K562 (cell line): ENCODE measurements around the gene FANCD2. TPM values are rescaled to one million over a fixed set of nuclear protein-coding genes. Genes with fewer than 3 reads are reported as not detected.
A peak's percentile ranks its signal among the peaks of the same experiment; 100 is the strongest.

Experiments used
- KLF1 ChIP-seq: fragments of 450-650 bp; IDR thresholded peaks from 2 replicates; pipeline ENCODE4 v1.6.1; 2016; ENCODE audit warnings: missing genetic modification characterization, missing compliant biosample characterization
- POLR2AphosphoS2 ChIP-seq: IDR thresholded peaks from 2 replicates; pipeline ENCODE4 v1.6.1; 2012; ENCODE audit warnings: low read length, improper control_type of control experiment
- TGIF2 ChIP-seq: sonication (generic); formaldehyde crosslinking; IDR thresholded peaks from 2 replicates; pipeline ENCODE4 v1.8.1; 2022; ENCODE audit warnings: mild to moderate bottlenecking, missing genetic modification reagents, moderate library complexity
- YBX1 ChIP-seq: fragments of 450-650 bp; IDR thresholded peaks from 2 replicates; pipeline ENCODE4 v1.7.1; 2016; ENCODE audit warnings: mild to moderate bottlenecking
- ZNF41 ChIP-seq: fragments of 250-450 bp; sonication (Bioruptor Pico); conservative IDR thresholded peaks from 2 replicates; pipeline ENCODE4 v1.4.0; 2020; ENCODE audit warnings: mild to moderate bottlenecking
- polyA plus RNA-seq, 8 experiments: library from polyadenylated mRNA; depleted of rRNA in 4 of 8; stranded (reverse) in 5 of 8; unstranded in 3 of 8; fragments of >200 nt; fragmentation: Nextera tagmentation in 2 of 8; fragmentation: Illumina TruSeq in 1 of 8; extraction: Ambion mirVana in 2 of 8; extraction: Trizol in 1 of 8; gene quantifications; 2 replicates each; pipeline versions ENCODE4 v1.2.1 to v1.2.3, GENCODE V29; 2011 to 2014; ENCODE audit warnings: inconsistent platforms in 1 of 8, missing spikeins in 1 of 8
- total RNA-seq, 7 experiments: library from RNA; depleted of rRNA in 6 of 7; stranded (reverse); fragments of >200 nt in 6 of 7; fragmentation: Illumina TruSeq in 2 of 7; extraction: Trizol in 2 of 7; gene quantifications; 2 replicates each; pipeline versions ENCODE4 v1.2.1 to v1.2.3, GENCODE V29; 2011 to 2021; ENCODE audit warnings: low replicate concordance in 1 of 7
- TF ChIP-seq, protein P1 (sequence below): IDR thresholded peaks from 2 replicates; pipeline ENCODE4 v1.6.1; 2016; ENCODE audit warnings: missing genetic modification characterization, missing compliant biosample characterization
- TF ChIP-seq, protein P2 (sequence below), 2 experiments: fragments of 250-450 bp in 1 of 2; fragments of 450-650 bp in 1 of 2; sonication (Bioruptor Pico) in 1 of 2; IDR thresholded peaks; 2 replicates each; pipeline versions ENCODE4 v1.6.1 to v1.8.0; 2016 to 2021; ENCODE audit warnings: mild to moderate bottlenecking in 2 of 2, moderate library complexity in 2 of 2, missing compliant biosample characterization in 1 of 2, missing genetic modification characterization in 1 of 2
- TF ChIP-seq, protein P3 (sequence below), 2 experiments: fragments of 450-650 bp in 1 of 2; sonication (generic) in 1 of 2; formaldehyde crosslinking in 1 of 2; IDR thresholded peaks; 2 replicates each; pipeline versions ENCODE4 v1.7.1 to v1.9.0; 2016 to 2022; ENCODE audit warnings: inconsistent platforms in 1 of 2, mild to moderate bottlenecking in 1 of 2, missing genetic modification reagents in 1 of 2
- TF ChIP-seq, protein P4 (sequence below): fragments of 450-650 bp; IDR thresholded peaks from 2 replicates; pipeline ENCODE4 v1.6.1; 2016; ENCODE audit warnings: missing biosample characterization, missing genetic modification characterization
- TF ChIP-seq, protein P5 (sequence below): sonication (generic); formaldehyde crosslinking; IDR thresholded peaks from 2 replicates; pipeline ENCODE4 v1.8.0; 2023; ENCODE audit warnings: mild to moderate bottlenecking, missing genetic modification reagents

FANCD2 gene
- total and polyA plus RNA-seq, 9 of the 15 experiments (the other 6 are each of a cell fraction or from before 2014, with no cell fraction given): 59.4 to 137 (median 96.1) TPM

DNA sequence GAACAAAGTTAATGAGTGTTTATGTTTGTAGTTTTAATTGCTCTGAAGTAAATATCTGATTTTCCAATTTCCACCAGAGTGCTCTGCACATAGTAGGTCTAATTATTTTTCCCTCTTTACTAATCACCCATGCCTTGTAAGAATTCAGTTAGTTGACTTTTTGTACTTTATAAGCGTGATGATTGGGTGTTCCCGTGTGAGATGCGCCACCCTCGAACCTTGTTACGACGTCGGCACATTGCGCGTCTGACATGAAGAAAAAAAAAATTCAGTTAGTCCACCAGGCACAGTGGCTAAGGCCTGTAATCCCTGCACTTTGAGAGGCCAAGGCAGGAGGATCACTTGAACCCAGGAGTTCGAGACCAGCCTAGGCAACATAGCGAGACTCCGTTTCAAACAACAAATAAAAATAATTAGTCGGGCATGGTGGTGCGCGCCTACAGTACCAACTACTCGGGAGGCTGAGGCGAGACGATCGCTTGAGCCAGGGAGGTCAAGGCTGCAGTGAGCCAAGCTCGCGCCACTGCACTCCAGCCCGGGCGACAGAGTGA lies 114.8 kb downstream of the FANCD2 start (continued):
- TF ChIP-seq, protein P1, sequence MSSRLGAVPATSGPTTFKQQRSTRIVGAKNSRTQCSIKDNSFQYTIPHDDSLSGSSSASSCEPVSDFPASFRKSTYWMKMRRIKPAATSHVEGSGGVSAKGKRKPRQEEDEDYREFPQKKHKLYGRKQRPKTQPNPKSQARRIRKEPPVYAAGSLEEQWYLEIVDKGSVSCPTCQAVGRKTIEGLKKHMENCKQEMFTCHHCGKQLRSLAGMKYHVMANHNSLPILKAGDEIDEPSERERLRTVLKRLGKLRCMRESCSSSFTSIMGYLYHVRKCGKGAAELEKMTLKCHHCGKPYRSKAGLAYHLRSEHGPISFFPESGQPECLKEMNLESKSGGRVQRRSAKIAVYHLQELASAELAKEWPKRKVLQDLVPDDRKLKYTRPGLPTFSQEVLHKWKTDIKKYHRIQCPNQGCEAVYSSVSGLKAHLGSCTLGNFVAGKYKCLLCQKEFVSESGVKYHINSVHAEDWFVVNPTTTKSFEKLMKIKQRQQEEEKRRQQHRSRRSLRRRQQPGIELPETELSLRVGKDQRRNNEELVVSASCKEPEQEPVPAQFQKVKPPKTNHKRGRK (tag): no peak
- TF ChIP-seq, protein P2, sequence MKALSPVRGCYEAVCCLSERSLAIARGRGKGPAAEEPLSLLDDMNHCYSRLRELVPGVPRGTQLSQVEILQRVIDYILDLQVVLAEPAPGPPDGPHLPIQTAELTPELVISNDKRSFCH (CRISPR knock-in tag; IDR thresholded peaks at IDR 0.05): peak; percentile 61; the same call in 1 of the 2 replicates
- TF ChIP-seq, protein P2 (tag; IDR thresholded peaks at IDR 0.05): no peak
- TF ChIP-seq KLF1 (tag): no peak
- no peak for TF ChIP-seq POLR2AphosphoS2
- TF ChIP-seq, protein P3, sequence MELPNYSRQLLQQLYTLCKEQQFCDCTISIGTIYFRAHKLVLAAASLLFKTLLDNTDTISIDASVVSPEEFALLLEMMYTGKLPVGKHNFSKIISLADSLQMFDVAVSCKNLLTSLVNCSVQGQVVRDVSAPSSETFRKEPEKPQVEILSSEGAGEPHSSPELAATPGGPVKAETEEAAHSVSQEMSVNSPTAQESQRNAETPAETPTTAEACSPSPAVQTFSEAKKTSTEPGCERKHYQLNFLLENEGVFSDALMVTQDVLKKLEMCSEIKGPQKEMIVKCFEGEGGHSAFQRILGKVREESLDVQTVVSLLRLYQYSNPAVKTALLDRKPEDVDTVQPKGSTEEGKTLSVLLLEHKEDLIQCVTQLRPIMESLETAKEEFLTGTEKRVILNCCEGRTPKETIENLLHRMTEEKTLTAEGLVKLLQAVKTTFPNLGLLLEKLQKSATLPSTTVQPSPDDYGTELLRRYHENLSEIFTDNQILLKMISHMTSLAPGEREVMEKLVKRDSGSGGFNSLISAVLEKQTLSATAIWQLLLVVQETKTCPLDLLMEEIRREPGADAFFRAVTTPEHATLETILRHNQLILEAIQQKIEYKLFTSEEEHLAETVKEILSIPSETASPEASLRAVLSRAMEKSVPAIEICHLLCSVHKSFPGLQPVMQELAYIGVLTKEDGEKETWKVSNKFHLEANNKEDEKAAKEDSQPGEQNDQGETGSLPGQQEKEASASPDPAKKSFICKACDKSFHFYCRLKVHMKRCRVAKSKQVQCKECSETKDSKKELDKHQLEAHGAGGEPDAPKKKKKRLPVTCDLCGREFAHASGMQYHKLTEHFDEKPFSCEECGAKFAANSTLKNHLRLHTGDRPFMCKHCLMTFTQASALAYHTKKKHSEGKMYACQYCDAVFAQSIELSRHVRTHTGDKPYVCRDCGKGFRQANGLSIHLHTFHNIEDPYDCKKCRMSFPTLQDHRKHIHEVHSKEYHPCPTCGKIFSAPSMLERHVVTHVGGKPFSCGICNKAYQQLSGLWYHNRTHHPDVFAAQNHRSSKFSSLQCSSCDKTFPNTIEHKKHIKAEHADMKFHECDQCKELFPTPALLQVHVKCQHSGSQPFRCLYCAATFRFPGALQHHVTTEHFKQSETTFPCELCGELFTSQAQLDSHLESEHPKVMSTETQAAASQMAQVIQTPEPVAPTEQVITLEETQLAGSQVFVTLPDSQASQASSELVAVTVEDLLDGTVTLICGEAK (IDR thresholded peaks at IDR 0.05): no peak; the same call in 1 of the 2 replicates
- TF ChIP-seq, protein P3 (CRISPR knock-in tag; IDR thresholded peaks at IDR 0.05): no peak
- no peak for TF ChIP-seq YBX1
- 0 out of 2 replicates have a peak, but pooled peaks have one; percentile 11 for TF ChIP-seq ZNF41
- TF ChIP-seq, protein P4, sequence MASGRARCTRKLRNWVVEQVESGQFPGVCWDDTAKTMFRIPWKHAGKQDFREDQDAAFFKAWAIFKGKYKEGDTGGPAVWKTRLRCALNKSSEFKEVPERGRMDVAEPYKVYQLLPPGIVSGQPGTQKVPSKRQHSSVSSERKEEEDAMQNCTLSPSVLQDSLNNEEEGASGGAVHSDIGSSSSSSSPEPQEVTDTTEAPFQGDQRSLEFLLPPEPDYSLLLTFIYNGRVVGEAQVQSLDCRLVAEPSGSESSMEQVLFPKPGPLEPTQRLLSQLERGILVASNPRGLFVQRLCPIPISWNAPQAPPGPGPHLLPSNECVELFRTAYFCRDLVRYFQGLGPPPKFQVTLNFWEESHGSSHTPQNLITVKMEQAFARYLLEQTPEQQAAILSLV: peak; percentile 35; the same call in 1 of the 2 replicates
- TF ChIP-seq TGIF2 (CRISPR knock-in tag): no peak
- TF ChIP-seq, protein P5, sequence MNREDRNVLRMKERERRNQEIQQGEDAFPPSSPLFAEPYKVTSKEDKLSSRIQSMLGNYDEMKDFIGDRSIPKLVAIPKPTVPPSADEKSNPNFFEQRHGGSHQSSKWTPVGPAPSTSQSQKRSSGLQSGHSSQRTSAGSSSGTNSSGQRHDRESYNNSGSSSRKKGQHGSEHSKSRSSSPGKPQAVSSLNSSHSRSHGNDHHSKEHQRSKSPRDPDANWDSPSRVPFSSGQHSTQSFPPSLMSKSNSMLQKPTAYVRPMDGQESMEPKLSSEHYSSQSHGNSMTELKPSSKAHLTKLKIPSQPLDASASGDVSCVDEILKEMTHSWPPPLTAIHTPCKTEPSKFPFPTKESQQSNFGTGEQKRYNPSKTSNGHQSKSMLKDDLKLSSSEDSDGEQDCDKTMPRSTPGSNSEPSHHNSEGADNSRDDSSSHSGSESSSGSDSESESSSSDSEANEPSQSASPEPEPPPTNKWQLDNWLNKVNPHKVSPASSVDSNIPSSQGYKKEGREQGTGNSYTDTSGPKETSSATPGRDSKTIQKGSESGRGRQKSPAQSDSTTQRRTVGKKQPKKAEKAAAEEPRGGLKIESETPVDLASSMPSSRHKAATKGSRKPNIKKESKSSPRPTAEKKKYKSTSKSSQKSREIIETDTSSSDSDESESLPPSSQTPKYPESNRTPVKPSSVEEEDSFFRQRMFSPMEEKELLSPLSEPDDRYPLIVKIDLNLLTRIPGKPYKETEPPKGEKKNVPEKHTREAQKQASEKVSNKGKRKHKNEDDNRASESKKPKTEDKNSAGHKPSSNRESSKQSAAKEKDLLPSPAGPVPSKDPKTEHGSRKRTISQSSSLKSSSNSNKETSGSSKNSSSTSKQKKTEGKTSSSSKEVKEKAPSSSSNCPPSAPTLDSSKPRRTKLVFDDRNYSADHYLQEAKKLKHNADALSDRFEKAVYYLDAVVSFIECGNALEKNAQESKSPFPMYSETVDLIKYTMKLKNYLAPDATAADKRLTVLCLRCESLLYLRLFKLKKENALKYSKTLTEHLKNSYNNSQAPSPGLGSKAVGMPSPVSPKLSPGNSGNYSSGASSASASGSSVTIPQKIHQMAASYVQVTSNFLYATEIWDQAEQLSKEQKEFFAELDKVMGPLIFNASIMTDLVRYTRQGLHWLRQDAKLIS: no peak
